ENCODE results near the gene ATF7.
A peak's percentile ranks its signal among the peaks of the same experiment; 100 is the strongest.
"Not testable (repeated sequence)": the region's sequence is repeated elsewhere in the genome, so short reads cannot be mapped to it uniquely, and the experiment has no call there.

ATF7 gene

GRCh38 chr12:53626702-53627169 lies 554 bp upstream of the ATF7 start:
- no peak for DNase-seq (ENCODE audit: low spot score)

- DNase-seq (ENCODE audit: low spot score) = no peak
These were observed 723 bp downstream of the ATF7 start for GRCh38 chr12:53625373-53625945.

- no peak for DNase-seq (ENCODE audit: low spot score)
These were observed 1.2 kb downstream of the ATF7 start for GRCh38 chr12:53624956-53625355.

- DNase-seq (ENCODE audit: low spot score) = no peak
These were observed 1.7 kb downstream of the ATF7 start for GRCh38 chr12:53624458-53624857.

GRCh38 chr12:53623548-53624385 lies 2.4 kb downstream of the ATF7 start:
- DNase-seq (ENCODE audit: low spot score) = peak; percentile 50

GRCh38 chr12:53622724-53623123 lies 3.5 kb downstream of the ATF7 start:
- DNase-seq (ENCODE audit: low spot score) = no peak

- no peak for DNase-seq (ENCODE audit: low spot score)
These were observed 7.9 kb downstream of the ATF7 start for GRCh38 chr12:53618275-53618674.

- no peak for DNase-seq (ENCODE audit: low spot score)
These were observed 8.5 kb downstream of the ATF7 start for GRCh38 chr12:53617700-53618099.

GRCh38 chr12:53616950-53617349 lies 9.2 kb downstream of the ATF7 start:
- DNase-seq (ENCODE audit: low spot score) = no peak

- DNase-seq (ENCODE audit: low spot score) = no peak
These were observed 12.4 kb downstream of the ATF7 start for GRCh38 chr12:53613821-53614220.

GRCh38 chr12:53612978-53613377 lies 13.2 kb downstream of the ATF7 start:
- DNase-seq (ENCODE audit: low spot score) = no peak

GRCh38 chr12:53611304-53611703 lies 14.9 kb downstream of the ATF7 start:
- no peak for DNase-seq (ENCODE audit: low spot score)

- DNase-seq (ENCODE audit: low spot score) = not testable (repeated sequence)
These were observed 19.5 kb downstream of the ATF7 start for GRCh38 chr12:53606688-53607087.

GRCh38 chr12:53604581-53604980 lies 21.6 kb downstream of the ATF7 start:
- DNase-seq (ENCODE audit: low spot score) = no peak

GRCh38 chr12:53603804-53604203 lies 22.4 kb downstream of the ATF7 start:
- peak; percentile 60 for DNase-seq (ENCODE audit: low spot score)

- no peak for DNase-seq (ENCODE audit: low spot score)
These were observed 23.0 kb downstream of the ATF7 start for GRCh38 chr12:53603196-53603595.

GRCh38 chr12:53602176-53602864 lies 23.9 kb downstream of the ATF7 start:
- peak; percentile 40 for DNase-seq (ENCODE audit: low spot score)

GRCh38 chr12:53601296-53601847 lies 24.8 kb downstream of the ATF7 start:
- DNase-seq (ENCODE audit: low spot score) = peak; percentile 62

- no peak for DNase-seq (ENCODE audit: low spot score)
These were observed 25.5 kb downstream of the ATF7 start for GRCh38 chr12:53600490-53601295.

GRCh38 chr12:53599579-53599978 lies 26.6 kb downstream of the ATF7 start:
- no peak for DNase-seq (ENCODE audit: low spot score)

- not testable (repeated sequence) for DNase-seq (ENCODE audit: low spot score)
These were observed 27.2 kb downstream of the ATF7 start for GRCh38 chr12:53598971-53599370.

- peak; percentile 18 for DNase-seq (ENCODE audit: low spot score)
These were observed 29.2 kb downstream of the ATF7 start for GRCh38 chr12:53596920-53597363.

Measured in Ammon's horn (tissue), 1 donor.